Transverse colon (tissue), 4 donors: ENCODE measurements around the gene LIG1.

Experiments
- EP300 ChIP-seq: sonication (generic); formaldehyde crosslinking; IDR thresholded peaks from one replicate; pipeline ENCODE4 v1.6.1; 2017; ENCODE audit warnings: antibody characterized with exemption, low read depth
- POLR2A ChIP-seq: fragments of 450-650 bp; IDR thresholded peaks from one replicate; pipeline ENCODE4 v1.6.1; 2016; ENCODE audit warnings: antibody characterized with exemption, mild to moderate bottlenecking, moderate library complexity
- POLR2AphosphoS5 ChIP-seq, 3 donors: sonication (generic); formaldehyde crosslinking; IDR thresholded peaks; one replicate each; pipeline ENCODE4 v1.6.1; 2016; ENCODE audit warnings: antibody characterized with exemption in 3 of 3
- TF ChIP-seq, protein P1 (sequence below), 5 experiments: fragments of 200-600 bp in 3 of 5; fragments of 450-650 bp in 2 of 5; sonication (generic) in 3 of 5; IDR thresholded peaks; 1 replicate in 2 of 5; 2 replicates in 3 of 5; pipeline ENCODE4 v1.5.1; 2016 to 2017; ENCODE audit warnings: antibody characterized with exemption in 5 of 5, inconsistent platforms in 3 of 5, mild to moderate bottlenecking in 2 of 5, moderate library complexity in 1 of 5

- TF ChIP-seq, protein P1, sequence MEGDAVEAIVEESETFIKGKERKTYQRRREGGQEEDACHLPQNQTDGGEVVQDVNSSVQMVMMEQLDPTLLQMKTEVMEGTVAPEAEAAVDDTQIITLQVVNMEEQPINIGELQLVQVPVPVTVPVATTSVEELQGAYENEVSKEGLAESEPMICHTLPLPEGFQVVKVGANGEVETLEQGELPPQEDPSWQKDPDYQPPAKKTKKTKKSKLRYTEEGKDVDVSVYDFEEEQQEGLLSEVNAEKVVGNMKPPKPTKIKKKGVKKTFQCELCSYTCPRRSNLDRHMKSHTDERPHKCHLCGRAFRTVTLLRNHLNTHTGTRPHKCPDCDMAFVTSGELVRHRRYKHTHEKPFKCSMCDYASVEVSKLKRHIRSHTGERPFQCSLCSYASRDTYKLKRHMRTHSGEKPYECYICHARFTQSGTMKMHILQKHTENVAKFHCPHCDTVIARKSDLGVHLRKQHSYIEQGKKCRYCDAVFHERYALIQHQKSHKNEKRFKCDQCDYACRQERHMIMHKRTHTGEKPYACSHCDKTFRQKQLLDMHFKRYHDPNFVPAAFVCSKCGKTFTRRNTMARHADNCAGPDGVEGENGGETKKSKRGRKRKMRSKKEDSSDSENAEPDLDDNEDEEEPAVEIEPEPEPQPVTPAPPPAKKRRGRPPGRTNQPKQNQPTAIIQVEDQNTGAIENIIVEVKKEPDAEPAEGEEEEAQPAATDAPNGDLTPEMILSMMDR (IDR thresholded peaks at IDR 0.05): no peak
- no peak for TF ChIP-seq POLR2A
- no peak for TF ChIP-seq EP300
- no peak for TF ChIP-seq POLR2AphosphoS5 (IDR thresholded peaks at IDR 0.05)
These were observed 31.1 kb downstream of the LIG1 start for GRCh38 chr19:48139053-48139452.
